GM21737 (cell line): ENCODE results near the gene TEX2.
"Not testable (repeated sequence)": the region's sequence is repeated elsewhere in the genome, so short reads cannot be mapped to it uniquely, and the experiment has no call there.

Experiments
- ATAC-seq: cut with Tn5 transposase; IDR thresholded peaks from one replicate; pipeline ENCODE4 v1.9.1; 2021; ENCODE audit warnings: mild to moderate bottlenecking, moderate library complexity; ENCODE audit not compliant: unreplicated experiment

The TEX2 gene

GRCh38 chr17:64185557-64185956, 77.5 kb downstream of the TEX2 start:
- ATAC-seq = not testable (repeated sequence)

GRCh38 chr17:64185101-64185500, 78.0 kb downstream of the TEX2 start:
- no peak for ATAC-seq

- ATAC-seq = no peak
These were observed 79.2 kb downstream of the TEX2 start for GRCh38 chr17:64183815-64184214.

GRCh38 chr17:64182325-64183012, 80.6 kb downstream of the TEX2 start:
- no peak for ATAC-seq

- ATAC-seq = no peak
These were observed 82.7 kb downstream of the TEX2 start for GRCh38 chr17:64180089-64181073.

GRCh38 chr17:64179024-64179423, 84.0 kb downstream of the TEX2 start:
- not testable (repeated sequence) for ATAC-seq

GRCh38 chr17:64178011-64178825, 84.8 kb downstream of the TEX2 start:
- no peak for ATAC-seq

- no peak for ATAC-seq
These were observed 85.6 kb downstream of the TEX2 start for GRCh38 chr17:64177311-64178010.

GRCh38 chr17:64176556-64176955, 86.5 kb downstream of the TEX2 start:
- ATAC-seq = no peak

GRCh38 chr17:64174686-64175456, 88.2 kb downstream of the TEX2 start:
- no peak for ATAC-seq

GRCh38 chr17:64173646-64174045, 89.4 kb downstream of the TEX2 start:
- no peak for ATAC-seq

GRCh38 chr17:64172510-64172909, 90.5 kb downstream of the TEX2 start:
- no peak for ATAC-seq

- no peak for ATAC-seq
These were observed 92.0 kb downstream of the TEX2 start for GRCh38 chr17:64171041-64171440.

- no peak for ATAC-seq
These were observed 92.8 kb downstream of the TEX2 start for GRCh38 chr17:64170286-64170685.

GRCh38 chr17:64167666-64168065, 95.4 kb downstream of the TEX2 start:
- not testable (repeated sequence) for ATAC-seq

- ATAC-seq = no peak
These were observed 96.2 kb downstream of the TEX2 start for GRCh38 chr17:64166876-64167275.

- ATAC-seq = no peak
These were observed 97.7 kb downstream of the TEX2 start for GRCh38 chr17:64165347-64165746.

GRCh38 chr17:64164596-64165285, 98.3 kb downstream of the TEX2 start:
- ATAC-seq = no peak

- ATAC-seq = no peak
These were observed 99.6 kb downstream of the TEX2 start for GRCh38 chr17:64163468-64163867.
